GM12892 (cell line): ENCODE measurements around the gene ZBTB46.

Experiments used
- POLR2A ChIP-seq: IDR thresholded peaks from 2 replicates; pipeline ENCODE4 v1.6.1; 2011; ENCODE audit warnings: low read depth, low read length, control low read depth
- POLR2AphosphoS5 ChIP-seq: IDR thresholded peaks from 2 replicates; pipeline ENCODE4 v1.6.1; 2011; ENCODE audit warnings: low read depth, low read length, control low read depth
- TAF1 ChIP-seq: IDR thresholded peaks from 2 replicates; pipeline ENCODE4 v1.6.1; 2011; ENCODE audit warnings: low read depth, mild to moderate bottlenecking, control low read depth, low read length, borderline replicate concordance

GRCh38 chr20:63754008-63754407 lies 77.1 kb downstream of the ZBTB46 start:
- TF ChIP-seq POLR2AphosphoS5 (no peak), POLR2A (no peak), TAF1 (no peak)
